ENCODE data around the gene NINJ1.
A peak's percentile ranks its signal among the peaks of the same experiment; 100 is the strongest.

NINJ1 gene

GRCh38 chr9:93086447-93087224, 47.4 kb downstream of the NINJ1 start:
- DNase-seq (ENCODE audit: low read depth), result no peak

GRCh38 chr9:93085676-93086075, 48.4 kb downstream of the NINJ1 start:
- no peak for DNase-seq (ENCODE audit: low read depth)

- DNase-seq (ENCODE audit: low read depth), result no peak
Measured at GRCh38 chr9:93084471-93084881, 49.6 kb downstream of the NINJ1 start.

GRCh38 chr9:93083592-93084470, 50.2 kb downstream of the NINJ1 start:
- no peak for DNase-seq (ENCODE audit: low read depth)

- DNase-seq (ENCODE audit: low read depth), result no peak
Measured at GRCh38 chr9:93082841-93083411, 51.1 kb downstream of the NINJ1 start.

GRCh38 chr9:93081931-93082330, 52.1 kb downstream of the NINJ1 start:
- DNase-seq (ENCODE audit: low read depth), result peak; percentile 84

- no peak for DNase-seq (ENCODE audit: low read depth)
Measured at GRCh38 chr9:93081081-93081529, 52.9 kb downstream of the NINJ1 start.

- no peak for DNase-seq (ENCODE audit: low read depth)
Measured at GRCh38 chr9:93080406-93080805, 53.6 kb downstream of the NINJ1 start.

GRCh38 chr9:93079371-93079770, 54.7 kb downstream of the NINJ1 start:
- DNase-seq (ENCODE audit: low read depth), result no peak

- DNase-seq (ENCODE audit: low read depth), result no peak
Measured at GRCh38 chr9:93077811-93078210, 56.2 kb downstream of the NINJ1 start.

- no peak for DNase-seq (ENCODE audit: low read depth)
Measured at GRCh38 chr9:93077367-93077766, 56.7 kb downstream of the NINJ1 start.

GRCh38 chr9:93076792-93077128, 57.3 kb downstream of the NINJ1 start:
- DNase-seq (ENCODE audit: low read depth), result no peak

- no peak for DNase-seq (ENCODE audit: low read depth)
Measured at GRCh38 chr9:93076101-93076791, 57.8 kb downstream of the NINJ1 start.

- no peak for DNase-seq (ENCODE audit: low read depth)
Measured at GRCh38 chr9:93072383-93072795, 61.7 kb downstream of the NINJ1 start.
